Measurements from ENCODE around the gene RPL32.
"Not testable (repeated sequence)": the region's sequence is repeated elsewhere in the genome, so short reads cannot be mapped to it uniquely, and the experiment has no call there.

The RPL32 gene

DNA sequence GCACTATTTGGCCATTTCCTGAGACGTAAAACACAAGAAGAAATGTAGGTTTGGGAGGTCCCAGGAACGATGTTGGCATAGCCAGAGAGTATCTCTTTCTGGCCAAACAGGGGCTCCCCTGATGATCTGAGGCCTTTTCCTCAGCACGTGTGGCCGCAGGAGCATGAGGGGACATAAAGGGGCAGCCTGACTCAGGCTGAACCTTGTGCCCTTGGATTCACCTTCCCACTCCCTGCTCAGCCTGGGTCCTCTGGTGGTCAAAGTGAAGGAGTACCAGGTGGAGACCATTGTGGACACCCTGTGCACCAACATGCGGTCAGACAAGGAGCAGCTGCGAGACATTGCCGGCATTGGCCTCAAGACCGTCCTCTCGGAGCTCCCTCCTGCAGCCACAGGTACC, 34.3 kb downstream of the RPL32 start:
- DNase-seq: no peak

- no peak for DNase-seq
These were observed 38.0 kb downstream of the RPL32 start for GRCh38 chr3:12803371-12803770.

DNA sequence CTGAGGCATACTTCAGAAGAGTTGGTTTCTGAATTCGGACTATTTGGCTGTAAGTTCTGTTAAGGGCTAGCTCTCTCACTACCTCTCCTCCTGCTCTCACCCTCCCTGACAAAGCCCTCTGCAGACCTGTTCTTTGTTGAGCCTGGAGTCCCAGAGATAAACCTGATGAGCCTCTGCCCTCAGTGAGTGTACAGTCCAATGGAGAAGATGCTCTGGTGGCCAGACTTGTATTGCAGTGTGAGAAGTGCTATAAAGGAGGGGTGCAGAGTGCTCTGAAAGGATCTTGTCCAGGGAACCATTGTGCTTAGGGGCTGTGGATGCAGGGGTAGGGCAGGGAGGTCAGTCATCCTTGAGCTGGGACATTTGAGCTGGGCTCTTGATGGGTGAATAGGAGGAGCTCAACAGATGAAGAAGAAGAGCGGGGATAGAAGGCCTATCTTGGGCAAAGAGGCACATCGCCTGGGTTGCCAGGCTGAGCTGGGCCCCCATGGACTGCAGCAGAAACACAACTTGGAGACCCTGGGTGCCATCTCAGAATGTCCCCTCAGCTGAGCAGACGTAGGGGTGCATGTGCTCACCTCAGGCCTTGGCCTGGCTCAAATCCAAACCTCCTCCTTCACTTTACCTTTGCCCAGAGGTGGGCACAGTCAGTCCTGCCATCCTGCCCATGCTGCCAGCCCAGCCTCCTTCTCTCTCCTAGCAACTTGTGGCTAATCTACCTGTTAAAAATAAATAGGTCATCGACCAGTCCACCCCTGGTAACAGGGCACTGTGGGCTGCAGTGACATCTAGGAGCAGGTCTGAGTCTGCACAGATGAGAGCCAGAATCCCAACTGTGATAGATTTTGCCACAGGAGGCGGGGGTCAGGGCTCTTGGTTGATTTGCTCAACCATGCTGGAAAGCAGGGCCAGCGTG, 41.6 kb downstream of the RPL32 start:
- no peak for DNase-seq

GRCh38 chr3:12798559-12799179, 42.7 kb downstream of the RPL32 start:
- no peak for DNase-seq

- no peak for DNase-seq
These were observed 43.3 kb downstream of the RPL32 start for GRCh38 chr3:12797892-12798558.

- no peak for DNase-seq
These were observed 44.1 kb downstream of the RPL32 start for GRCh38 chr3:12797124-12797891.

GRCh38 chr3:12796171-12797123, 44.9 kb downstream of the RPL32 start, which contains the start of gene CAND2:
Gene CAND2, plus strand, starts transcription at chr3:12796680. Its CDS starts 41 bp downstream, at chr3:12796721.
- DNase-seq: no peak

DNA sequence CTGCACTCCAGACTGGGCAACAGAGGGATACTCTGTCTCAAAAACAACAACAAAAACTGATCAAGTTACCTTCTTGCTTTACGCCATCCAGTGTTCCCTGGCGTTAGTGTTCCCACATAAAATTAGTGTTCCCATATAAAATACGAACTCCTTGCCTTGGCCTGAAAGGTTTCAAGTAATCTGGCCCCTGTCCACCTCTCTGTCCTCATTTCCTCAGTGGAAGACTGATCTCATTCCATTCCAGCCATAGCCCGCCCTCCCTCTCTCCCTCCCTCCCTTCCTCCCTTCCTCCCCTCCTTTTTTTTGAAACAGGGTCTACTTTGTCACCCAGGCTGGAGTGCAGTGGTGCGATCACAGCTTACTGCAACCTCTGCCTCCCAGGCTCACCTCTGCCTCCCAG, 47.7 kb downstream of the RPL32 start:
- DNase-seq: no peak

DNA sequence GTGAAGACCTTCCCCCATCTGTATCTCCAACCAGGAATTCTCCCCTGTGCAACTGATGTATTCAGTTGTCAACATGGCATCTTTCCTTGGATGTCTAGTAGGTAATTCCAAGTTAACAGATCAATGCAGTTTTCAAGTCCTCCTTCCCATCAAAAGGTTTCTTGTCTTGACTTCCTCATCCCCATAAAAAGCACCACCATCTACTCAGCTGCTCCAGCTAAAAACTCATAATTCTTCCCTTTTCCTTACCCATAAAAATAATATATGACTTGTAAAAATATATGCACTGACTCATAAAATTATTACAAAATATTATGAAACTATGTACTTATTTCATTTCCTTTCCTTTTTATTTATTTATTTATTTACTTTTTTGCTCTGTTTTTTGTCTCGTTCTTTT, 49.9 kb downstream of the RPL32 start:
- no peak for DNase-seq

DNA sequence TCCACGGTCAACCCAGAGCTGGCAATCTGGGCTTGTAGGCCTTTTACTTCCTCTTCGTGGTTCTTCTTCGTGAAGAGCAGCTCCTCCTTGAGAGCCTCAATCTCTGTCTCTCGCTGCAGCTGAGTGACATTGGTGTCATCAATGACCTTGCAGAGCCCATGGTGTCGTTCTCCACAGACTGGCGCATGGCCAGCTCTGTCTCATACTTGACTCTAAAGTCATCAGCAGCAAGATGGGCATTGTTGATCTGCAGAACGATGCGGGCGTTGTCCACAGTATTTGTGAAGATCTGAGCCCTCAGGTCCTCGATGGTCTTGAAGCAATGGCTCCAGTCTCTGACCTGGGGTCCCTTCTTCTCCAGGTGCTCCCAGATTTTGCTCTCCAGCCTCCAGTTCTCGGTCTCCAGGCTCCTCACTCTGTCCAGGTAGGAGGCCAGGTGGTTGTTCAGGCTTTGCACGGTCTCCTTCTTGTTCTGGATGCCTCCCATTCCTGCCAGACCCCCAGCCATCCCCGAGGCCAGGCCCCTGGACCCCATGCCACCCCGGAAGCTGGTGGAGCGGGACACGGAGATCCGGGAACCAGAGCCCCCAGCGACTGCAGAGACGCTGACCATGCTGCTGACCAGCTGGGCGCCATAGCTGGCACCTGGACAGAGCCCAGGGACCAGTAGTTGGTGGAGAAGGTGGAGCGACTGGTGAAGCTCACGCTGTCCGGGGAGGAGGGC, 53.2 kb downstream of the RPL32 start:
- not testable (repeated sequence) for DNase-seq

GRCh38 chr3:12787346-12787745, 54.0 kb downstream of the RPL32 start:
- not testable (repeated sequence) for DNase-seq

DNA sequence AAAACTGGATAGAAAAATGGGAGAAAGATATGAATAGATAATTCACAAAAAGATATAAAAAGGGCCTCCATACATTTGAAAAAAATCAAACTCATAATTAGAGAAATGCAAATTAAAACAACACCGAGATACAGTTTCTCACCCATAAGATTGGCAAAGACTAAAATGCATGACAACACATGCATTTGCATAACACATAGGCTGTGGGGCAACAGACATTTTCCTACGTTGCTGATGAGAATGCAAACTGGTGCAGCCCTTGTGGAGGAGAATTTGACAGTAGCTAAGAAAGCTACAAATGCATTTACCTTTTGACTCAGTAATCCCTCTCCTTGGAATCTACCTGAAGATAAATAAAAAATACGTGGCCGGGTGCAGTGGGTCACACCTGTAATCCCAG, 56.3 kb downstream of the RPL32 start:
- DNase-seq: no peak

Measured in GOT3 (cell line).